Endothelial cell of umbilical vein (primary cell): Measurements from ENCODE around the gene PIK3AP1. TPM values are rescaled to one million over a fixed set of nuclear protein-coding genes. Genes with fewer than 3 reads are reported as not detected.

Experiments used
- BruUV-seq: library from RNA; stranded (reverse); fragments of 400-500 nt; replicated peaks from 2 replicates; lab custom pipeline; 2021; lab: Mats Ljungman, UMichigan
- CTCF ChIA-PET: fragments of 300-600, 350-600 bp; sonication (Branson Sonifier 250); formaldehyde crosslinking; loops from one replicate; lab custom pipeline; 2021; ENCODE audit warnings: antibody characterized with exemption, inconsistent platforms; lab: Charles Lee
- POLR2A ChIA-PET: fragments of 300-600, 350-600 bp; sonication (Branson Sonifier 250); formaldehyde crosslinking; loops from one replicate; lab custom pipeline; 2021; ENCODE audit warnings: antibody characterized with exemption, inconsistent platforms; lab: Charles Lee
- DNase-seq: peaks from one replicate; pipeline ENCODE4 v3.0.0-alpha.2; 2011; ENCODE audit warnings: low read depth, low spot score
- FAIRE-seq: peaks from 2 replicates; lab custom pipeline; 2011; peaks lifted over from hg19 to GRCh38; lab: Jason Lieb, UNC
- H2AFZ ChIP-seq: 2 replicates; pipeline ENCODE4 v1.6.0; 2012; ENCODE audit warnings: low read depth, low read length, control low read depth, inconsistent platforms
- H3K27ac ChIP-seq: 2 replicates; pipeline ENCODE4 v1.5.1; 2011; ENCODE audit warnings: low read depth, mild to moderate bottlenecking, control low read depth, low read length, moderate library complexity; ENCODE audit not compliant: insufficient read depth
- H3K27me3 ChIP-seq, 2 experiments: 2 replicates each; pipeline versions ENCODE4 v1.6.0 to v1.6.1; 2011; ENCODE audit warnings: low read length in 2 of 2, mixed read lengths in 1 of 2; ENCODE audit not compliant: control insufficient read depth in 2 of 2, insufficient read depth in 2 of 2
- H3K36me3 ChIP-seq, 2 experiments: 2 replicates in 1 of 2; 3 replicates in 1 of 2; pipeline ENCODE4 v1.5.1; 2011; ENCODE audit warnings: low read length in 2 of 2, mild to moderate bottlenecking in 1 of 2, moderate library complexity in 1 of 2; ENCODE audit not compliant: control insufficient read depth in 2 of 2, insufficient read depth in 2 of 2; ENCODE audit errors: extremely low read depth in 1 of 2
- H3K4me1 ChIP-seq: 3 replicates; pipeline ENCODE4 v1.5.1; 2011; ENCODE audit warnings: mild to moderate bottlenecking, low read length; ENCODE audit not compliant: control insufficient read depth, insufficient read depth; ENCODE audit errors: extremely low read depth
- H3K4me2 ChIP-seq: 2 replicates; pipeline ENCODE4 v1.6.1; 2011; ENCODE audit warnings: low read length, control low read depth, mixed read lengths; ENCODE audit not compliant: insufficient read depth
- H3K4me3 ChIP-seq, 3 experiments: fragments of 200-600 bp in 1 of 3; sonication (generic), shearing (Covaris generic) in 1 of 3; replicated peaks in 1 of 3; 2 replicates each; pipeline ENCODE4 v1.5.1; 2011 to 2016; ENCODE audit warnings: control low read depth in 3 of 3, low read length in 3 of 3, mild to moderate bottlenecking in 2 of 3, inconsistent platforms in 1 of 3, low read depth in 1 of 3, moderate library complexity in 1 of 3; ENCODE audit not compliant: insufficient read depth in 1 of 3
- H3K79me2 ChIP-seq: 2 replicates; pipeline ENCODE4 v1.6.0; 2012; ENCODE audit warnings: low read length, inconsistent platforms; ENCODE audit not compliant: control insufficient read depth, insufficient read depth
- H3K9ac ChIP-seq: replicated peaks from 2 replicates; pipeline ENCODE3; 2011; ENCODE audit warnings: low read length, control low read depth; ENCODE audit not compliant: insufficient read depth; ENCODE audit errors: extremely low read depth
- H3K9me1 ChIP-seq: replicated peaks from 3 replicates; pipeline ENCODE4 v1.6.0; 2011; ENCODE audit warnings: mild to moderate bottlenecking, low read length; ENCODE audit not compliant: control insufficient read depth, insufficient read depth; ENCODE audit errors: extremely low read depth
- H3K9me3 ChIP-seq: replicated peaks from 2 replicates; pipeline ENCODE4 v1.5.1; 2012; ENCODE audit warnings: low read length, inconsistent platforms; ENCODE audit not compliant: control insufficient read depth, insufficient read depth
- H4K20me1 ChIP-seq: replicated peaks from 2 replicates; pipeline ENCODE3; 2011; ENCODE audit warnings: mild to moderate bottlenecking, low read length; ENCODE audit not compliant: control insufficient read depth, insufficient read depth; ENCODE audit errors: extremely low read depth
- EZH2 ChIP-seq: IDR thresholded peaks from 2 replicates; pipeline ENCODE4 v1.6.1; 2012; ENCODE audit warnings: borderline replicate concordance, low read depth, mild to moderate bottlenecking, moderate library complexity, low read length, inconsistent platforms; ENCODE audit not compliant: severe bottlenecking
- FOS ChIP-seq: IDR thresholded peaks from 2 replicates; pipeline ENCODE4 v1.6.1; 2011; ENCODE audit warnings: mild to moderate bottlenecking, low read length, moderate library complexity, borderline replicate concordance; ENCODE audit not compliant: insufficient read depth
- GATA2 ChIP-seq: IDR thresholded peaks from 2 replicates; pipeline ENCODE4 v1.7.0; 2011; ENCODE audit warnings: low read depth, mild to moderate bottlenecking, moderate library complexity, mixed read lengths, low read length; ENCODE audit not compliant: insufficient read length, insufficient read depth
- JUN ChIP-seq: IDR thresholded peaks from 2 replicates; pipeline ENCODE4 v1.6.1; 2011; ENCODE audit warnings: borderline replicate concordance, low read depth; ENCODE audit not compliant: insufficient read length, insufficient read depth
- MAX ChIP-seq: IDR thresholded peaks from 2 replicates; pipeline ENCODE4 v1.6.1; 2011; ENCODE audit not compliant: insufficient read depth, insufficient read length
- MYC ChIP-seq: IDR thresholded peaks from one replicate; pipeline ENCODE4 v1.6.1; 2011; ENCODE audit warnings: mild to moderate bottlenecking, low read depth, low read length
- POLR2A ChIP-seq: IDR thresholded peaks from 2 replicates; pipeline ENCODE4 v1.6.1; 2012; ENCODE audit warnings: low read depth, mild to moderate bottlenecking, control low read depth, low read length
- POLR2AphosphoS5 ChIP-seq: IDR thresholded peaks from 2 replicates; pipeline ENCODE4 v1.6.1; 2012; ENCODE audit warnings: low read depth, mild to moderate bottlenecking, control low read depth, low read length, moderate library complexity; ENCODE audit not compliant: insufficient read depth
- dilution Hi-C: fragments of 300-500 bp; cut with MboI; formaldehyde crosslinking; loops from one replicate; pipeline ENCODE4 v1.15.0; 2019; ENCODE audit warnings: low sequenced_read_pairs; ENCODE audit not compliant: extremely low pct_ligation_motif_present
- intact Hi-C: fragments of 100-400 bp; cut with micrococcal nuclease; formaldehyde crosslinking; loops from one replicate; pipeline ENCODE4 v1.10.0; 2022
- polyA plus RNA-seq, 4 experiments: library from polyadenylated mRNA; depleted of rRNA in 3 of 4; stranded (reverse) in 3 of 4; unstranded in 1 of 4; fragments of >200 nt; gene quantifications; 2 replicates each; pipeline versions ENCODE4 v1.2.1 to v1.2.3, GENCODE V29; 2011 to 2012; ENCODE audit warnings: missing spikeins in 1 of 4
- total RNA-seq: library from RNA; stranded (reverse); gene quantifications from 2 replicates; pipeline ENCODE4 v1.2.3, GENCODE V29; 2021
- TF ChIP-seq, protein P1 (sequence below), 2 donors: IDR thresholded peaks; 1 replicate in 1 of 2; 2 replicates in 1 of 2; pipeline ENCODE4 v1.5.1; 2011; ENCODE audit warnings: low read length in 2 of 2, mild to moderate bottlenecking in 2 of 2, moderate library complexity in 2 of 2, control low read depth in 1 of 2, inconsistent platforms in 1 of 2, low read depth in 1 of 2; ENCODE audit not compliant: insufficient read depth in 1 of 2; ENCODE audit errors: extremely low read depth in 1 of 2

Gene PIK3AP1
- total and polyA plus RNA-seq, 2 donors (not counting 3 experiments of a cell fraction or from before 2014, with no cell fraction given): 0.04 TPM; not detected in 1

GRCh38 chr10:96701265-96701664 is 19.0 kb downstream of the PIK3AP1 start:
- intact Hi-C loops (no loop called here), dilution Hi-C loops (no loop called here)
- Histone ChIP-seq H3K36me3 (no peaks in the 10 kb centered on the region), H3K9me3 (no peaks in the 10 kb centered on the region), H3K9ac (no peak overlapping the region), H3K27ac (no peak overlapping the region), H3K79me2 (no peaks in the 10 kb centered on the region), H3K4me1 (no peaks in the 10 kb centered on the region), H3K9me1 (no peaks in the 10 kb centered on the region), H4K20me1 (no peaks in the 10 kb centered on the region), H3K4me2 (no peak overlapping the region), H2AFZ (no peak overlapping the region), H3K4me3 (no peak overlapping the region), H3K27me3 (peaks cover 0 to 1% of the 10 kb centered on the region in 2 experiments)
- ChIA-PET CTCF (no interaction called here), POLR2A (no interaction called here)
- TF ChIP-seq FOS (no peak), POLR2A (no peak), EZH2 (no peak), MAX (no peak), MYC (no peak), GATA2 (no peak)
- DNase-seq (no peak), FAIRE-seq (no peak)
- no TSS peak for BruUV-seq

- no peak for DNase-seq
- CTCF ChIA-PET: no interaction called here
Observed at GRCh38 chr10:96700374-96701099, 19.8 kb downstream of the PIK3AP1 start.

More at GRCh38 chr10:96700374-96701099, 19.8 kb downstream of the PIK3AP1 start:
- no peak overlapping the region for H2AFZ ChIP-seq
- no peaks in the 10 kb centered on the region for H3K9me3 ChIP-seq
- POLR2A ChIA-PET: no interaction called here
- FAIRE-seq: no peak
- H3K9me1 ChIP-seq: no peaks in the 10 kb centered on the region
- intact Hi-C loops (no loop called here), dilution Hi-C loops (no loop called here)
- no peak overlapping the region for H3K9ac ChIP-seq
- H3K4me1 ChIP-seq: no peaks in the 10 kb centered on the region
- no TSS peak for BruUV-seq
- no peaks in the 10 kb centered on the region for H3K36me3 ChIP-seq
- no peak overlapping the region for H3K4me2 ChIP-seq
- TF ChIP-seq EZH2 (no peak), JUN (no peak), POLR2A (no peak), FOS (no peak), POLR2AphosphoS5 (no peak), MYC (no peak), GATA2 (no peak), MAX (no peak)
- TF ChIP-seq, protein P1, sequence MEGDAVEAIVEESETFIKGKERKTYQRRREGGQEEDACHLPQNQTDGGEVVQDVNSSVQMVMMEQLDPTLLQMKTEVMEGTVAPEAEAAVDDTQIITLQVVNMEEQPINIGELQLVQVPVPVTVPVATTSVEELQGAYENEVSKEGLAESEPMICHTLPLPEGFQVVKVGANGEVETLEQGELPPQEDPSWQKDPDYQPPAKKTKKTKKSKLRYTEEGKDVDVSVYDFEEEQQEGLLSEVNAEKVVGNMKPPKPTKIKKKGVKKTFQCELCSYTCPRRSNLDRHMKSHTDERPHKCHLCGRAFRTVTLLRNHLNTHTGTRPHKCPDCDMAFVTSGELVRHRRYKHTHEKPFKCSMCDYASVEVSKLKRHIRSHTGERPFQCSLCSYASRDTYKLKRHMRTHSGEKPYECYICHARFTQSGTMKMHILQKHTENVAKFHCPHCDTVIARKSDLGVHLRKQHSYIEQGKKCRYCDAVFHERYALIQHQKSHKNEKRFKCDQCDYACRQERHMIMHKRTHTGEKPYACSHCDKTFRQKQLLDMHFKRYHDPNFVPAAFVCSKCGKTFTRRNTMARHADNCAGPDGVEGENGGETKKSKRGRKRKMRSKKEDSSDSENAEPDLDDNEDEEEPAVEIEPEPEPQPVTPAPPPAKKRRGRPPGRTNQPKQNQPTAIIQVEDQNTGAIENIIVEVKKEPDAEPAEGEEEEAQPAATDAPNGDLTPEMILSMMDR (IDR thresholded peaks at IDR 0.05; ENCODE audit: extremely low read depth in 1 of 2, insufficient read depth in 1 of 2, low read depth in 1 of 2, low read length in 2 of 2): no peak
- H3K4me3 ChIP-seq: no peak overlapping the region
- peaks cover 0 to 1% of the 10 kb centered on the region in 2 experiments for H3K27me3 ChIP-seq
- no peaks in the 10 kb centered on the region for H3K79me2 ChIP-seq
- H4K20me1 ChIP-seq: no peaks in the 10 kb centered on the region
- no peak overlapping the region for H3K27ac ChIP-seq
